Pancreas (tissue), 10 donors: ENCODE results near the gene FAXDC2. TPM values are rescaled to one million over a fixed set of nuclear protein-coding genes. Genes with fewer than 3 reads are reported as not detected.

Experiments
- ATAC-seq, 4 donors: fragments of 200-7000 bp; cut with Tn5 transposase; one replicate each; pipeline versions ENCODE4 v1.8.0 to v1.9.1; 2020; ENCODE audit warnings: mild to moderate bottlenecking in 4 of 4, moderate library complexity in 4 of 4
- DNase-seq, 6 donors: peaks; one replicate each; pipeline ENCODE4 v3.0.0-alpha.2; 2020
- FAIRE-seq: peaks from 2 replicates; lab custom pipeline; 2012; peaks lifted over from hg19 to GRCh38; lab: Jason Lieb, UNC
- H3K27ac ChIP-seq, 4 donors: fragments of 200-600 bp; sonication (generic); 1 replicate in 3 of 4; 2 replicates in 1 of 4; pipeline versions ENCODE4 v1.5.0 to v1.8.0; 2020
- H3K27me3 ChIP-seq, 4 donors: fragments of 200-600 bp; one replicate each; pipeline ENCODE4 v1.8.0; 2021
- H3K36me3 ChIP-seq, 3 donors: fragments of 200-600 bp; sonication (generic) in 1 of 3; one replicate each; pipeline versions ENCODE4 v1.5.0 to v1.8.0; 2020 to 2021
- H3K4me1 ChIP-seq, 3 donors: fragments of 200-600 bp; one replicate each; pipeline ENCODE4 v1.8.0; 2021
- H3K4me3 ChIP-seq, 4 donors: fragments of 200-600 bp; sonication (generic) in 2 of 4; one replicate each; pipeline versions ENCODE4 v1.5.0 to v1.8.0; 2020 to 2021
- H3K9me3 ChIP-seq, 4 donors: fragments of 200-600 bp; one replicate each; pipeline ENCODE4 v1.8.0; 2021
- CTCF ChIP-seq, 4 donors: fragments of 200-600 bp; sonication (generic) in 3 of 4; IDR thresholded peaks; one replicate each; pipeline versions ENCODE4 v1.5.0 to v1.8.0; 2021; ENCODE audit warnings: antibody characterized with exemption in 4 of 4
- WGBS, 2 donors: extraction: QIAGEN DNeasy Blood & Tissue Kit; methylation state at CpG; one replicate each; pipeline ENCODE4 v1.1.7; 2013; 5-methylcytosine and 5-hydroxymethylcytosine counted together
- intact Hi-C, 3 donors: fragments of 100-400 bp; cut with DNase I; formaldehyde crosslinking; loops; one replicate each; pipeline versions ENCODE4 v1.11.1 to v1.14.2; 2022
- polyA plus RNA-seq, 2 donors: library from polyadenylated mRNA; stranded (reverse); fragments of 200-250 nt; gene quantifications; one replicate each; pipeline ENCODE4 v1.2.3, GENCODE V29; 2013
- total RNA-seq, 6 donors: library from RNA; stranded (reverse); fragmentation: NEBNext Ultra II Directional in 4 of 6; extraction: Animal tissue kit (Norgen Biotek cat#: 25700) in 4 of 6; gene quantifications; one replicate each; pipeline versions ENCODE4 v1.2.1 to v1.2.4, GENCODE V29; 2021 to 2023
- donor health status: healthy with polysubstance abuse.
- donor health status: DM: no; HTN: no; CAD: no; lungs with moderate emphysema.
- donor health status: DM: no; HTN: no; CAD: no.
- donor health status: control.
- donor health status: control.
- donor health status: Bipolar disorder and iron deficiency.
- donor health status: DM: yes; HTN: yes; CAD: no.
- donor health status: DM: no; HTN: no; CAD: no.
- donor health status: DM: no; HTN: no; CAD: no.
- donor health status: DM: yes; HTN: yes; CAD: no.

FAXDC2 gene
- total and polyA plus RNA-seq, 8 donors, result 2.0 to 11.8 (median 4.7) TPM

- FAIRE-seq (no peak), ATAC-seq (no peak), DNase-seq (no peak)
- Histone ChIP-seq H3K9me3 (no peaks in the 10 kb centered on the region), H3K4me1 (no peaks in the 10 kb centered on the region), H3K4me3 (no peak overlapping the region), H3K36me3 (peaks cover 0 to 94% (median 56%) of the 10 kb centered on the region in 3 donors), H3K27ac (no peak overlapping the region), H3K27me3 (no peaks in the 10 kb centered on the region)
- 77 to 78% methylated on average over 10 of the region's 10 CpGs for WGBS, 2 donors
- intact Hi-C loops, result loop anchor here in 2 of 3 donors (5.0 kb wide), 1 partner anchor 161 kb away; no protein-coding TSS in a partner anchor
- TF ChIP-seq CTCF (IDR thresholded peaks at IDR 0.05), result no peak
Measured at GRCh38 chr5:154813736-154814135, 36.7 kb downstream of the FAXDC2 start.

DNA sequence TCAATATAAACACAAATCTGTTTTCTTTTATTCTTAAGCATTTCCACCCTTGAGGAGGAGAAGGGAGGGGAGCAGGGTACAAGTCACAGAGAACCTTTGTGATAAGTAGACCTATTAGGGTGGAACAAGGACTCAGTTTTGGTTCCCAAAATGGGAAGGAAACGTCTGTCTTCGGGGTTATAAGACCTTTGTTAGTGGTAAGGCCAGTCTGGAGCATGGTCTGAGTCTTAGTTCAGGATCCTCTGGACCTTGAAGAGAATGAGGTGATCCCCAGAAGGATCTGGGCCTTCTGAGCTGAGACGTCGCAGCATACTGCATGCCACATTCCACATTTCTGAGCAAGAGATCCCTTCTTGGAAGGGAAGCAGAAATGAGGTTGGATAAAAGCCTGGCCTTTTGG, 37.2 kb downstream of the FAXDC2 start:
- no peak for TF ChIP-seq CTCF (IDR thresholded peaks at IDR 0.05)
- no peak for ATAC-seq
- WGBS, 2 donors, result 79 to 83% methylated on average over 4 of the region's 4 CpGs
- Histone ChIP-seq H3K27me3 (no peaks in the 10 kb centered on the region), H3K36me3 (peaks cover 0 to 94% (median 56%) of the 10 kb centered on the region in 3 donors), H3K27ac (no peak overlapping the region), H3K4me1 (no peaks in the 10 kb centered on the region), H3K9me3 (no peaks in the 10 kb centered on the region), H3K4me3 (no peak overlapping the region)
- intact Hi-C loops, result loop anchor here in 2 of 3 donors (5.0 kb wide), 1 partner anchor 161 kb away; no protein-coding TSS in a partner anchor
- no peak for FAIRE-seq
- DNase-seq, result no peak

- DNase-seq, result peak in 4 of 6 donors; percentile 41 to 72 (median 58)
- peak; percentile 68 to 91 (median 86) for ATAC-seq
- H3K36me3 ChIP-seq, result peaks cover 0 to 92% (median 56%) of the 10 kb centered on the region in 3 donors
- 29 to 32% methylated on average over 3 of the region's 3 CpGs for WGBS, 2 donors
- no peaks in the 10 kb centered on the region for H3K4me1 ChIP-seq
- TF ChIP-seq CTCF (IDR thresholded peaks at IDR 0.05), result peak; percentile 62 to 75 (median 67)
- H3K9me3 ChIP-seq, result no peaks in the 10 kb centered on the region
- H3K27ac ChIP-seq, result no peak overlapping the region
- no peaks in the 10 kb centered on the region for H3K27me3 ChIP-seq
- no peak overlapping the region for H3K4me3 ChIP-seq
- intact Hi-C loops, result loop anchor here in 2 of 3 donors (5.0 kb wide), 1 partner anchor 160 kb away; no protein-coding TSS in a partner anchor
- FAIRE-seq, result no peak
Measured at GRCh38 chr5:154811653-154812465, 38.5 kb downstream of the FAXDC2 start.

GRCh38 chr5:154811239-154811638, 39.2 kb downstream of the FAXDC2 start:
- DNase-seq (no peak), ATAC-seq (peak in 1 of 4 donors; percentile 39), FAIRE-seq (no peak)
- no peaks in the 10 kb centered on the region for H3K27me3 ChIP-seq
- H3K27ac ChIP-seq, result no peak overlapping the region
- WGBS, 2 donors, result 72 to 73% methylated on average over 7 of the region's 7 CpGs
- TF ChIP-seq CTCF (IDR thresholded peaks at IDR 0.05), result no peak
- H3K4me1 ChIP-seq, result no peaks in the 10 kb centered on the region
- H3K4me3 ChIP-seq, result no peak overlapping the region
- H3K36me3 ChIP-seq, result peaks cover 0 to 91% (median 53%) of the 10 kb centered on the region in 3 donors
- H3K9me3 ChIP-seq, result no peaks in the 10 kb centered on the region
- intact Hi-C loops, result loop anchor here in 2 of 3 donors (5.0 kb wide), 1 partner anchor 159 kb away; no protein-coding TSS in a partner anchor
